ENCODE results near the gene NPIPB2.

Gene NPIPB2

DNA sequence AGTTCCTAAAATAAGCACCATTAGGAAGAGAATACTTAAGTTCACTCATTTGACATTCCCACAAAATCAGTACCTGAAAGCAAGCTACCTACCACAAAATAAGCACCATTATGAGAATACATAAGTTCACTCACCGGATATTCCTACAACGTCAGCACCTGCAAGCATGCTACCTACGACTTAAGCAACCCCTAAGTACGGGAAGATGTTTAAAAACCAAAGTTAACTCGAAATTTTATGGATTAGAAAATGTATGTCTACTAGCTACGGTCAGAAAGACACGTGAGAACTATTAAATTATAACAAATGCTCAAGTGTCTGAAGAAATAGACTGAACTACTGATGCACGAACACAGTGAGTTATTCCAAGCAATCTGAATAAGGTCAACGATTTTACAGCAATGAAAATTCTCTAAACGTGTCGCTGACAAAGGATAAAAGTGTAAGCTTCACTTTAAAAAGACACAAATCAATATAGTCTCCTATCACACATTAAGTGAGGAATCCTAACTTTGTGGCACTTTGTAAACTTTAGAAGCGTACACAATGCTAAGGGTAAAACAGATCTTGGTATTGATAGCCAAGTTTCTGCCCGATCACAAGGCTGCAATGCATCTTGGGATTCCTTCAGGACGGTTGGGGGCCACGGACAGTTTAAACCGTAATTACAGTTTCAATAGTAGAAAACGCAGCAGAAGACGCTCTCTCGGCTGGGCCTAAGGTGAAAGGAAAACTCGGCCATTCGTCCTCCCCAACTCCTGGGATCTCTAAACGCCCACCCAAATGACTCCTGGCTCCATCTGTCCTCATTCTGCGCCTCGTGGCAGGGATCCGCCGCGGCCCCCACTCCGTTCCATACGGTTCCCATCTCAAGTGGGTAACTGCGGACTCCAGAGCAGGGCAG, 27.4 kb downstream of the NPIPB2 start:
- Histone ChIP-seq H3K4me1 (ENCODE audit: insufficient read depth, low read length) (peaks cover 33% of the 10 kb centered on the region), H3K4me3 (ENCODE audit: low read depth in 1 of 2, low read length in 2 of 2) (peak overlapping the region; percentile 17 to 67), H3K27me3 (ENCODE audit: insufficient read depth, low read length, poor library complexity) (no peaks in the 10 kb centered on the region), H4K20me1 (ENCODE audit: insufficient read depth, low read length) (peaks cover 47% of the 10 kb centered on the region), H3K9me3 (ENCODE audit: insufficient read depth, low read length, severe bottlenecking) (no peaks in the 10 kb centered on the region), H3K9ac (ENCODE audit: low read depth, low read length) (peak overlapping the region; percentile 68), H3K27ac (ENCODE audit: low read length) (peak overlapping the region; percentile 68), H3K36me3 (ENCODE audit: insufficient read depth, low read length) (peaks cover 18% of the 10 kb centered on the region; the same call in 1 of the 2 replicates), H3K79me2 (ENCODE audit: insufficient read depth, low read length) (peaks cover 62% of the 10 kb centered on the region), H2AFZ (ENCODE audit: low read depth, low read length) (peak overlapping the region; percentile 46), H3K4me2 (ENCODE audit: insufficient read depth, low read length) (peak overlapping the region; percentile 75)
- ATAC-seq (ENCODE audit: insufficient read depth, low read depth) (no peak), DNase-seq (peak; percentile 53)
- no peak for TF ChIP-seq EZH2 (IDR thresholded peaks at IDR 0.05; ENCODE audit: borderline replicate concordance, low read depth, low read length, severe bottlenecking)
- TF ChIP-seq, protein P1, sequence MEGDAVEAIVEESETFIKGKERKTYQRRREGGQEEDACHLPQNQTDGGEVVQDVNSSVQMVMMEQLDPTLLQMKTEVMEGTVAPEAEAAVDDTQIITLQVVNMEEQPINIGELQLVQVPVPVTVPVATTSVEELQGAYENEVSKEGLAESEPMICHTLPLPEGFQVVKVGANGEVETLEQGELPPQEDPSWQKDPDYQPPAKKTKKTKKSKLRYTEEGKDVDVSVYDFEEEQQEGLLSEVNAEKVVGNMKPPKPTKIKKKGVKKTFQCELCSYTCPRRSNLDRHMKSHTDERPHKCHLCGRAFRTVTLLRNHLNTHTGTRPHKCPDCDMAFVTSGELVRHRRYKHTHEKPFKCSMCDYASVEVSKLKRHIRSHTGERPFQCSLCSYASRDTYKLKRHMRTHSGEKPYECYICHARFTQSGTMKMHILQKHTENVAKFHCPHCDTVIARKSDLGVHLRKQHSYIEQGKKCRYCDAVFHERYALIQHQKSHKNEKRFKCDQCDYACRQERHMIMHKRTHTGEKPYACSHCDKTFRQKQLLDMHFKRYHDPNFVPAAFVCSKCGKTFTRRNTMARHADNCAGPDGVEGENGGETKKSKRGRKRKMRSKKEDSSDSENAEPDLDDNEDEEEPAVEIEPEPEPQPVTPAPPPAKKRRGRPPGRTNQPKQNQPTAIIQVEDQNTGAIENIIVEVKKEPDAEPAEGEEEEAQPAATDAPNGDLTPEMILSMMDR (IDR thresholded peaks at IDR 0.05; ENCODE audit: borderline replicate concordance, extremely low read depth, low read length, poor library complexity, severe bottlenecking): no peak

- H2AFZ ChIP-seq (ENCODE audit: low read depth, low read length): no peak overlapping the region
- peaks cover 33% of the 10 kb centered on the region for H3K4me1 ChIP-seq (ENCODE audit: insufficient read depth, low read length)
- peak overlapping the region; percentile 17 to 67; a peak in 3 of 4 replicates for H3K4me3 ChIP-seq (ENCODE audit: low read depth in 1 of 2, low read length in 2 of 2)
- H3K79me2 ChIP-seq (ENCODE audit: insufficient read depth, low read length): peaks cover 71% of the 10 kb centered on the region
- H4K20me1 ChIP-seq (ENCODE audit: insufficient read depth, low read length): peaks cover 55% of the 10 kb centered on the region
- H3K9me3 ChIP-seq (ENCODE audit: insufficient read depth, low read length, severe bottlenecking): no peaks in the 10 kb centered on the region
- peaks cover 18% of the 10 kb centered on the region; the same call in 1 of the 2 replicates for H3K36me3 ChIP-seq (ENCODE audit: insufficient read depth, low read length)
- DNase-seq (no peak), ATAC-seq (ENCODE audit: insufficient read depth, low read depth) (no peak)
- no peak for TF ChIP-seq EZH2 (IDR thresholded peaks at IDR 0.05; ENCODE audit: borderline replicate concordance, low read depth, low read length, severe bottlenecking)
- TF ChIP-seq, protein P1 (IDR thresholded peaks at IDR 0.05; ENCODE audit: borderline replicate concordance, extremely low read depth, low read length, poor library complexity, severe bottlenecking): no peak
- no peaks in the 10 kb centered on the region for H3K27me3 ChIP-seq (ENCODE audit: insufficient read depth, low read length, poor library complexity)
- H3K4me2 ChIP-seq (ENCODE audit: insufficient read depth, low read length): peak overlapping the region; percentile 75
- H3K9ac ChIP-seq (ENCODE audit: low read depth, low read length): peak overlapping the region; percentile 68
- H3K27ac ChIP-seq (ENCODE audit: low read length): peak overlapping the region; percentile 20; the same call in 1 of the 2 replicates
Measured at GRCh38 chr16:11913425-11914079, 28.3 kb downstream of the NPIPB2 start.

DNA sequence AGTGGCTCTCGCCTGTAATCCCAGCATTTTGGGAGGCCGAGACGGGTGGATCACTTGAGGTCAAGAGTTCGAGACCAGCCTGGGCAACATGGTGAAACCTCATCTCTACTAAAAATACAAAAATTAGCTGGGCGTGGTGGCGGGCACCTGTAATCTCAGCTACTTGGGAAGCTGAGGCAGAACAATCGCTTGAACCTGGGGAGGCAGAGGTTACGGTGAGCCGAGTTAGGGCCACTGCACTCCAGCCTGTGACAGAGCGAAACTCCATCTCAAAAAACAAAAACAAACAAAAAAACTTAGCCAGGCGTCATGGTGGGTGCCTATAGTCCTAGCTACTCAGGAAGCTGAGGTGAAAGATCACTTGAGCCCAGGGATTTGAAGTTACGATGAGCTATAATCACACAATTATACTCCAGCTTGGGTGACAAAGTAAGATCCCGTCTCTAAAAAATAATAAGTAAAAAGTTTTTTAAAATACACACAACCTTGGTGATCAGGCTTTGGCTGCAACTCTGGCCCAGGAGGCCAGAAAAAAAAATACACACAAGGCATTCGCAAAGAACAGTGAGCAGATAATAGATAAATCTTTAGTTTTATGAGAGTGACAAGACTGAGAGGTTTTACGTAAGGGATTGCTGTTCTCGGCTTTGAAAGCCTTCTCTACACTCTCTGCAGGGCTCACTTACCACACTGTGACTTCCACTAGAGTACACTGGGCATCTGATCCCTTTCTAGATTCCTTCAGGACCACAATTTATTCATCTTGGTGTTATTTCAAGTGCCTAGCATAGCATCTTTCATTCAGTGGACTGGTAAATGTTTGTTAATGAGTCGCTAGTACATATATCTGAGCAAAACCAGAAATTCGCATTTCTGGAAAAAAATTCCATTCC, 31.9 kb downstream of the NPIPB2 start:
- H3K4me3 ChIP-seq (ENCODE audit: low read depth in 1 of 2, low read length in 2 of 2): no peak overlapping the region
- ATAC-seq (ENCODE audit: insufficient read depth, low read depth): no peak
- no peaks in the 10 kb centered on the region for H3K27me3 ChIP-seq (ENCODE audit: insufficient read depth, low read length, poor library complexity)
- no peak overlapping the region; the same call in 1 of the 2 replicates for H3K4me2 ChIP-seq (ENCODE audit: insufficient read depth, low read length)
- peaks cover 88% of the 10 kb centered on the region for H4K20me1 ChIP-seq (ENCODE audit: insufficient read depth, low read length)
- H3K27ac ChIP-seq (ENCODE audit: low read length): no peak overlapping the region
- H3K4me1 ChIP-seq (ENCODE audit: insufficient read depth, low read length): peaks cover 25% of the 10 kb centered on the region
- no peak overlapping the region for H2AFZ ChIP-seq (ENCODE audit: low read depth, low read length)
- TF ChIP-seq EZH2 (IDR thresholded peaks at IDR 0.05; ENCODE audit: borderline replicate concordance, low read depth, low read length, severe bottlenecking): no peak
- TF ChIP-seq, protein P1 (IDR thresholded peaks at IDR 0.05; ENCODE audit: borderline replicate concordance, extremely low read depth, low read length, poor library complexity, severe bottlenecking): no peak
- H3K79me2 ChIP-seq (ENCODE audit: insufficient read depth, low read length): peaks cover 97% of the 10 kb centered on the region
- H3K9me3 ChIP-seq (ENCODE audit: insufficient read depth, low read length, severe bottlenecking): no peaks in the 10 kb centered on the region
- H3K36me3 ChIP-seq (ENCODE audit: insufficient read depth, low read length): peaks cover 42% of the 10 kb centered on the region; the same call in 1 of the 2 replicates
- no peak overlapping the region for H3K9ac ChIP-seq (ENCODE audit: low read depth, low read length)
- DNase-seq: no peak
